Activated gamma-delta T cell treated with anti-CD3 and anti-CD28 coated beads, Interleukin-2, amount 50 U/mL, for 16 hours (primary cell): Measurements from ENCODE around the gene SETMAR.

Experiments used
- DNase-seq: peaks from one replicate; pipeline ENCODE4 v3.0.0-alpha.2; 2020; ENCODE audit warnings: low read depth

SETMAR gene

DNA sequence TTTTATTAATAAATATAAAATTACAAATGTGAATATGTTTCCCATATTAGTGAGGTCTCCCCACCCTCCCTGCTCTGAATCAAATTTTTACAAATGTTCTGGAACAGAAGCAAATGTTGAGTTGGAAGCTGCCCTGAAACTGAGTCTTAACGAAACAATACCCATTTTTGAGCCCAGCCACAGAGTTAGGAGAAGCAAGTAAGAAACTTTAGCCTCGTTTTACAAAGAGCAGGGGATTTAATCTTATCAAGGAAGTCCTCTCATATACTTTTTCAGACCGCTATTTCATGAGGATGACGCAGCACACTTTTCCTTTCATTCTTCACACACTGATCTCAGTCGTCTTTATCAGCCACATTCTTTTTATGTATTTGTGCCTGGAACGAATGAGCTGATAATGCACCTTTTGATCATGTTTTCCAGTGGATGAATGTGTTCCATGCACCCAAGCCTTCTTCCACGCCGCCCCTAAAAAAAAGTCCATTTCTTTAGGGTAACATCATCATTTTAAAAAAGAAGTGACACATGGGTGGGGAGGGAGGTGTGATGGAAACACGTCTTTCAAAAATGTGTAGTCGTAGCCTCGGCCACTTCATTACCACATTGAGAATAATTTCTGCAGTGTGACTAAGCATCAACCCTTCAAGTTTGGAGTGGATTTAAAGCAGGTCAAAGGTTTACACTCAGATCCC is 48.1 kb downstream of the SETMAR start:
- DNase-seq = no peak

DNA sequence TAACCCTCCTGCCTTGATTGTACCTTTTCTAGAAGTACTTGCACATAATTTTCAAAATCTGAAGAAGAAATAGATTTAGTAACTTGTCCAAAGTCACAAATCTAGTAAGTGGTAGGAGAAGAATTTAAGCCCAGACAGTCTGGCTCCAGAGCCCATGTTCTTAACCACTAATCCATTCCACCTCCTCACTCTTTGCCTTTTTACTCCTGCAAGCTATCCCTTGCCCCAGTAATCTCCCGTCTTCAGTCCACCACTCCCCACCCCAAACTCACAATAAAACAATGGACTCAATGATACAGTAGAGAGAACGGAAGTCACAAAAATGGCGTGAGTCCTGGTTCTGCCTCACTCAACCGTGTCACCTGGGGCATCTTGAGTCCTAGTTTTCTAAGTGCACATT is 48.7 kb downstream of the SETMAR start:
- no peak for DNase-seq

DNA sequence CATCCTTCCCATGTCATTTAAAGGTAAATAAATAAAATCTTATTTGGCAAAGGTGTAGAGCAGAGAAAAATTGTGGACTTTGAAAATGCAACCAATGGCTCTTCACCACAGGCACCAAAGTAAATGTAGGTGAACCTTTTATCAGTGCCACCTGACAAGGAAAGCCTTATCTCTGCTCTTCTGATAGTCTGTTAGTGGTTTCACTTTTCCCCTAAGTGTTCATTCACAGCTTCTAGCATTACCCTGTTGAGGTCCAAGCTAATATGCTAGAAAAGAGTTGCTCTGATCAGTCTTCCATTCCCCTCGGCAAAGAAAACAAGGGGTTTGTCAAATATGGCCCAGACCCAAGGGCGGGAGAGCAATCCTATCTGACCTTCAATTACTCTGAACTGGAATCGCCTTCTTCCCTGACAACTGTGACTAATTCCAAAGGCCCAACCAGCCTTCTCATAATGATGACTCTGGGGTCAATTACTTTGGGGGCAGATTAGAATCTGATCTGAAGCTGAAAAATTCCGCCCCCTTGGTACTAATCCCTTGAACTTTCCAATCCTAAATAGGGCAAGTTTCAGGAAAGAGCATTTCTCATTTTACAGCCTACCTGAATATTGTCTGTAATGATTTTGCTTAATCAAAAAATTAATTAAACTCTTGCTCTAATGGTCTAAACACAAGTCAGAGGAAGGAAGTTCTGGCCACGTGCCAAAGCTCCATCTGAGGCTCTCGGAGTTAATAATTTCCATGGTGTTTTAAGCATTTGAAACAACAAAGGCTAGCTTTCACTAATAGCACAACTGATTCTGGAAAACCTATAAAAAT is 52.4 kb downstream of the SETMAR start:
- DNase-seq = no peak

DNA sequence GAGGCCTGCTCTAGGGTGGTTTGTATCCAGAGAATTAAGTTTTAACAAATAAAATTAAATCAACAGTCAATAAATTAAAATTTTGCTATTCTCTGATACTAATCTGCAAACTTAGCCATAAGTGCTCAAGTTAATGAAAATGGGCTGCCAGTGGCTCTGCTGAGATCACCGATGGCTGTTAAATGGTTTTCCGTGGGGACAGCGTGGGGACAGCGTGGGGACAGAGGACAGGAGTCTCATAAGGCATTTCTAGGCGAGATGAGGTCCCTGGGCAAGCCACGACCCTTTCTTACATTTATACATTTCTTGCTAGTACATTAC is 53.0 kb downstream of the SETMAR start:
- DNase-seq = no peak

DNA sequence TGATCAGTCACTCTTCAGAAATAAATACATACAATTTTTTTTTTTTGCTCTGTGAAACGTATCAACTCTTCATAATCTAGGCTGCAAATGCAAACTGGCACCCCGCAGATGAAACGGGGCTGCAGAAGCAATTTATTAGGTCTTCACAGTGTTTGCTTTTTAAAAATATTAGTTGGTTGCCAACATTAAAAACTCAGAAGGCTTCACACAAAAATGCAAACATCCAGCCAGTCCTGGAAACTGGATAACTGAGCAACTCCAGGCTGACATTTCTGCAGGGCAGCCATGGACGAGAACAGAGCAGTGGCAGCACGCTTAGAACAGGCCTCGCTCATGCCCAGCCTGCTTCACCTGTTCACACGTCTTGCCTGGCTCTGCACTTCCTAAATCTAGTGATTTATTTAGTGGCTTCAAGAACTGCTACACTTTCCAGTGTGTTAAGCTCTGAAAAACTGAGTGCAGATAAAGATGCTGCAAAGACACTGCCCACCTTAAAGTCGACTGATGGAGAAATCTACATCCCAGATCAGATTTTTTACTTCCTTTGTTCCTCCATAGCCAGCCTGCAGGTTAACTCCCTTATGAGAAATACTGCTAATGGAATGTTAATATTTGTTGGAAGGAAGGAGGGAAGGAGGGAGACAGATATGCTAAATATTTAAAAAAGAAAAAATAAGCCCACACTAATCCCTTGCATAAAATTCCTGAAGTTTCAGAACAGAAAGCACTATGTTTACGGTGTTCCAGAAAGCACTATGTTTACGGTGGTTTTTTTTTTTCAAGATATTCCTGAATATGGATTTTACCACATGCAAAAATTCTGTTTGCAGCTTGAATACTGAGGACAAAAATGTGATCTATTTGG is 53.6 kb downstream of the SETMAR start:
- DNase-seq = no peak

DNA sequence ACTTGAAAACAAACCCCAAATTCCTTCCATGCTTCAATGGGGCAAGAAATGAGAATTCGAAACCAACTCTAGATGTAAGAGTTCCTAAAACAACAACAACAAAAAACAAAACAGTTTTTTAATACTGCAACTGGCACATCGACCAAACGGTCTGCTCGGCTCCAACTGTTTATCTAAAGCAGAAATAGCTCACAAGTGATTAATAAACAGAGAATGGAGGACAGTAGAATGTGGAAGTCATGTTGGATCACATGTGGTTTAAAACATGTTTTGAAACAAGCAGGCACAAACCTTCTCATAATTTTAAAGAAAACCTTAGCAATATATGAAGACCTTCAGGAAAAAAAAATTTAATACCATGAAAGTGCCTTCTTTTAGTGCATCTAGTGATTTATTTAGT is 55.1 kb downstream of the SETMAR start:
- no peak for DNase-seq

DNA sequence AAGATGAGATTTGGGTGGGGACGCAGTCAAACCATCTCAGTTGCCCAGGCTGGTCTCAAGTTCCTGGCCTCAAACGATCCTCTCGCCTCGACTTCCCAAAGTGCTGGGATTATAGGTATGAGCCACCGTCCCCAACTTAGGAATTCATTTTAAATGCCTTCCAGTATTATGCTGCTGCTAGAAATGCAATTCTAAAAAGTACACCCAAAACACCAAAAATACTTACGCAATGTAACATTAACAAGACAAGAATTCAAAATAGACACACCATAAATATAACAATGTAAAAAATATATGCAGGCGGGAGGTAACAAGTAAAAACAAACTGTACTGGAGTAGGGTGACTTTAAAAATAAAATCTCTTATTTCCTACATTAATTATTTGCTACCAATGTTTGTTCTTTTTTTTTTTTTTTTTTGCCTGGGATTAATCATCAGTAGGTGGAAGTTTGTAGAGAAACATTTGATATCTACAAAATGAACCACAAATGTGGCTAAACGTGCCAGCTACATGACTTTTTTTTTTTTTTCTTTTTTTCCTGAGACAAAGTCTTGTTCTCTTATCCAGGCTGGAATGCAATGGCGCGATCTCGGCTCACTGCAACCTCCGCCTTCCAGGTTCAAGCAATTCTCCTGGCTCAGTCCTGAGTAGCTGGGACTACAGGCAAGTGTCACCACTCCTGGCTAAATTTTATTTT is 56.8 kb downstream of the SETMAR start:
- no peak for DNase-seq

DNA sequence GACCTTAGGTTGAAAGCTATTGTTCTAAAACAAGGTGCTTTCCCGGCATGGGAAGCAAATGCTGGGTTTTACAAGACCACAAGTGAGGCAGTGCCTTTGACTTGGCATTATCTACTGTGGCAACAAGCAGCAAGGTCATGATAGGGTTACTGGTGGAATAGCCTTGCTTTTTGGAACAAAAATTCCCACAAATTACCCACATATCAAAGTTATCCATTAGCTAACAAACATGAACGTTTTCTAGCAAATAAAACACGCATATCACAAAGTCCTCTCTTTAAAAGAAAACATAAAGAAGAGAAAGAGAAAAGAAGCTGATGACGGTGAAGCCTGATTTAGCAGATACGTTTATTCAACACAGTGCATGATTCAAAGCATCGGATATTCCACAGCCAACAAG is 57.6 kb downstream of the SETMAR start:
- DNase-seq = no peak

DNA sequence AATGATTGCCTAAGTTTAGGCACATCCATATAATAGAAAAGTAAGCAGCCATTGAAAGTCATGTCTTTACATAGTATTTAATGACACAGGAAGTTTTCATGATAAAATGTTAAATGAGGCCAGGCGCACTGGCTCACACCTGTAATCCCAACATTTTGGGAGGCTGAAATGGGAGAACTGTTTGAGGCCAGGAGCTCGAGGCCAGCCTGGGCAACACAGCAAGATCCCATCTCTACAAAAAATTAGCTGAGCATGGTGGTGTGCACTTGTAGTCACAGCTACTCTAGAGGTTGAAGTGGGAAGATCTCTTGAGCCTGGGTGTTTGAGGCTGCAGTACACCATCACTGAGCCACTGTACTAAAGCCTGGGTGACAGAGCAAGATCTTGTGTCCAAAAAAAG is 59.4 kb downstream of the SETMAR start:
- no peak for DNase-seq
